Gastroesophageal sphincter (tissue), 4 donors: ENCODE measurements around the gene ATP6V0C. TPM values are rescaled to one million over a fixed set of nuclear protein-coding genes. Genes with fewer than 3 reads are reported as not detected.

Experiments used
- ATAC-seq: fragments of 150-250 bp; one replicate; pipeline ENCODE4 v1.9.1; 2016; ENCODE audit warnings: mild to moderate bottlenecking, moderate library complexity
- H3K27ac ChIP-seq, 4 donors: fragments of 200-600 bp; sonication (generic) in 3 of 4; 1 replicate in 3 of 4; 2 replicates in 1 of 4; pipeline ENCODE4 v1.5.1; 2016 to 2019
- H3K27me3 ChIP-seq: fragments of 200-600 bp; sonication (generic); one replicate; pipeline ENCODE4 v1.5.1; 2019
- H3K36me3 ChIP-seq, 2 donors: fragments of 200-600 bp; sonication (generic); one replicate each; pipeline ENCODE4 v1.5.1; 2019; ENCODE audit warnings: control low read depth in 1 of 2
- H3K4me1 ChIP-seq, 3 donors: fragments of 200-600 bp; sonication (generic); 1 replicate in 2 of 3; 2 replicates in 1 of 3; pipeline ENCODE4 v1.5.1; 2016 to 2019; ENCODE audit warnings: control low read depth in 2 of 3
- H3K4me3 ChIP-seq, 2 donors: fragments of 200-600 bp; sonication (generic); one replicate each; pipeline ENCODE4 v1.5.1; 2019; ENCODE audit warnings: mild to moderate bottlenecking in 1 of 2, moderate library complexity in 1 of 2
- H3K9me3 ChIP-seq, 3 donors: fragments of 200-600 bp; sonication (generic); one replicate each; pipeline ENCODE4 v1.5.1; 2017 to 2019; ENCODE audit warnings: control low read depth in 2 of 3
- EP300 ChIP-seq: sonication (generic); formaldehyde crosslinking; IDR thresholded peaks from one replicate; pipeline ENCODE4 v1.6.1; 2017; ENCODE audit warnings: antibody characterized with exemption, mild to moderate bottlenecking
- POLR2A ChIP-seq, 2 donors: fragments of 450-650 bp; IDR thresholded peaks; one replicate each; pipeline ENCODE4 v1.6.1; 2017; ENCODE audit warnings: antibody characterized with exemption in 2 of 2, mild to moderate bottlenecking in 2 of 2, moderate library complexity in 1 of 2
- POLR2AphosphoS5 ChIP-seq: sonication (generic); formaldehyde crosslinking; IDR thresholded peaks from one replicate; pipeline ENCODE4 v1.6.1; 2017; ENCODE audit warnings: antibody characterized with exemption
- WGBS, 2 donors: methylation state at CpG; one replicate each; pipeline ENCODE4 v1.1.5; 2018; ENCODE audit warnings: low coverage in 1 of 2; 5-methylcytosine and 5-hydroxymethylcytosine counted together
- total RNA-seq, 4 donors: library from RNA; depleted of rRNA; stranded (reverse); fragments of >200 nt; gene quantifications; one replicate each; pipeline ENCODE4 v1.1.0, GENCODE V29; 2016
- TF ChIP-seq, protein P1 (sequence below), 4 experiments: fragments of 200-600 bp in 2 of 4; fragments of 450-650 bp in 2 of 4; sonication (generic) in 1 of 4; IDR thresholded peaks; one replicate each; pipeline ENCODE4 v1.5.1; 2017 to 2019; ENCODE audit warnings: antibody characterized with exemption in 4 of 4, mild to moderate bottlenecking in 2 of 4, moderate library complexity in 2 of 4

Gene ATP6V0C
- total RNA-seq, 4 donors from 2014 or later = 37.5 to 62.2 (median 50.9) TPM

DNA sequence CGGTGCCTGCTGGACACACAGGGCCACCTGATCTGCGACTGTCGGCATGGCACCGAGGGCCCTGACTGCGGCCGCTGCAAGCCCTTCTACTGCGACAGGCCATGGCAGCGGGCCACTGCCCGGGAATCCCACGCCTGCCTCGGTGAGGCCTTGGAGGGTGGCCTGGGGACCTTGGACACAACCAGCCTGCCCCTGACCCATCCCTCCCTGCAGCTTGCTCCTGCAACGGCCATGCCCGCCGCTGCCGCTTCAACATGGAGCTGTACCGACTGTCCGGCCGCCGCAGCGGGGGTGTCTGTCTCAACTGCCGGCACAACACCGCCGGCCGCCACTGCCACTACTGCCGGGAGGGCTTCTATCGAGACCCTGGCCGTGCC lies 41.3 kb upstream of the ATP6V0C start:
- no peak overlapping the region for H3K27ac ChIP-seq
- peaks cover 62% of the 10 kb centered on the region for H3K27me3 ChIP-seq
- WGBS, 2 donors = 100% methylated on average over 3 of the region's 27 CpGs; no CpG with 5 or more reads in 1 of the 2 donors
- peaks cover 0 to 81% (median 50%) of the 10 kb centered on the region in 3 donors for H3K4me1 ChIP-seq
- TF ChIP-seq POLR2A (IDR thresholded peaks at IDR 0.05) = no peak
- no peak for TF ChIP-seq POLR2AphosphoS5
- TF ChIP-seq, protein P1, sequence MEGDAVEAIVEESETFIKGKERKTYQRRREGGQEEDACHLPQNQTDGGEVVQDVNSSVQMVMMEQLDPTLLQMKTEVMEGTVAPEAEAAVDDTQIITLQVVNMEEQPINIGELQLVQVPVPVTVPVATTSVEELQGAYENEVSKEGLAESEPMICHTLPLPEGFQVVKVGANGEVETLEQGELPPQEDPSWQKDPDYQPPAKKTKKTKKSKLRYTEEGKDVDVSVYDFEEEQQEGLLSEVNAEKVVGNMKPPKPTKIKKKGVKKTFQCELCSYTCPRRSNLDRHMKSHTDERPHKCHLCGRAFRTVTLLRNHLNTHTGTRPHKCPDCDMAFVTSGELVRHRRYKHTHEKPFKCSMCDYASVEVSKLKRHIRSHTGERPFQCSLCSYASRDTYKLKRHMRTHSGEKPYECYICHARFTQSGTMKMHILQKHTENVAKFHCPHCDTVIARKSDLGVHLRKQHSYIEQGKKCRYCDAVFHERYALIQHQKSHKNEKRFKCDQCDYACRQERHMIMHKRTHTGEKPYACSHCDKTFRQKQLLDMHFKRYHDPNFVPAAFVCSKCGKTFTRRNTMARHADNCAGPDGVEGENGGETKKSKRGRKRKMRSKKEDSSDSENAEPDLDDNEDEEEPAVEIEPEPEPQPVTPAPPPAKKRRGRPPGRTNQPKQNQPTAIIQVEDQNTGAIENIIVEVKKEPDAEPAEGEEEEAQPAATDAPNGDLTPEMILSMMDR (IDR thresholded peaks at IDR 0.05) = no peak
- TF ChIP-seq EP300 = no peak
- H3K4me3 ChIP-seq = no peak overlapping the region
- no peak for ATAC-seq
- no peaks in the 10 kb centered on the region for H3K36me3 ChIP-seq
- H3K9me3 ChIP-seq = no peaks in the 10 kb centered on the region

DNA sequence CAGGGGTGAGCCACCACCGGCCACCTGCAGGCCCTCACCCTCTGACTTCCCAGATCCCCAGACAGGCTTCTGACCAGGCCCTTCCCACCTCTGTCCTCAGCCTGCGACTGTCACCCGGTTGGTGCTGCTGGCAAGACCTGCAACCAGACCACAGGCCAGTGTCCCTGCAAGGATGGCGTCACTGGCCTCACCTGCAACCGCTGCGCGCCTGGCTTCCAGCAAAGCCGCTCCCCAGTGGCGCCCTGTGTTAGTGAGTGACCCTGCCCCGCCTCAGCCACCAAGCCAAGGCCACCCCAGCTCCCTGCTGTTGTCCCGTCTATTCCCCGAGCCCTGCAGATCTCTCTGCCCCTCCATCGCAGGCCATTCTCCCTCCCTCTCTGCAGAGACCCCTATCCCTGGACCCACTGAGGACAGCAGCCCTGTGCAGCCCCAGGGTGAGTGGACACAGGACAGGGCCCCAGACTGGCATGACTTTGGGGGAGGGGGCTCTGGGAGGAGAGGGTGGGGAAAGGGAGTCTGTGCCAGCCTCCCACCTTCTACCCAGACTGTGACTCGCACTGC lies 40.8 kb upstream of the ATP6V0C start:
- ATAC-seq = no peak
- peaks cover 58% of the 10 kb centered on the region for H3K27me3 ChIP-seq
- TF ChIP-seq POLR2A (IDR thresholded peaks at IDR 0.05) = no peak
- no peaks in the 10 kb centered on the region for H3K9me3 ChIP-seq
- no peak overlapping the region for H3K4me3 ChIP-seq
- 85 to 100% methylated on average over 4 to 5 of the region's 14 CpGs for WGBS, 2 donors
- H3K4me1 ChIP-seq = peaks cover 0 to 76% (median 50%) of the 10 kb centered on the region in 3 donors
- no peak overlapping the region for H3K27ac ChIP-seq
- no peaks in the 10 kb centered on the region for H3K36me3 ChIP-seq

DNA sequence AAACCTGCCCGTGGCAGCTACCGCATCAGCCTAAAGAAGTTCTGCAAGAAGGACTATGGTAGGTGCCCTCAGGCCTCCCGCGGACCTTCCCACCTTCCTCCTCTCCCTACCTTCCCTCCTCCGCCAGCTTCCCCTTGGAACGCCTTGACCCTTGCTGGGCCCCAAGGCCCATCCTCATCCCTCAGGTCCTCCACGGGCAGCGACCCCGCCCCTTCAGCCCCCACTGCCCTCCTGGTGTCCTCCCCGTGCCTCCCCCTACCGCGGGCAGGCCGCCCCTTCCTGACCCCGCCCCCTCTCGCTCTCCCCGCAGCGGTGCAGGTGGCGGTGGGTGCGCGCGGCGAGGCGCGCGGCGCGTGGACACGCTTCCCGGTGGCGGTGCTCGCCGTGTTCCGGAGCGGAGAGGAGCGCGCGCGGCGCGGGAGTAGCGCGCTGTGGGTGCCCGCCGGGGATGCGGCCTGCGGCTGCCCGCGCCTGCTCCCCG lies 40.3 kb upstream of the ATP6V0C start:
- H3K9me3 ChIP-seq = no peaks in the 10 kb centered on the region
- H3K4me3 ChIP-seq = peak overlapping the region in 1 of 2 donors; percentile 77
- peaks cover 52% of the 10 kb centered on the region for H3K27me3 ChIP-seq
- TF ChIP-seq, protein P1 (IDR thresholded peaks at IDR 0.05) = no peak
- TF ChIP-seq POLR2AphosphoS5 (no peak), POLR2A (IDR thresholded peaks at IDR 0.05) (no peak), EP300 (no peak)
- H3K27ac ChIP-seq = peak overlapping the region in 1 of 4 donors; percentile 90
- ATAC-seq = no peak
- H3K36me3 ChIP-seq = no peaks in the 10 kb centered on the region
- H3K4me1 ChIP-seq = peaks cover 0 to 71% (median 45%) of the 10 kb centered on the region in 3 donors
- 42% methylated on average over 5 of the region's 49 CpGs; no CpG with 5 or more reads in 1 of the 2 donors for WGBS, 2 donors

DNA sequence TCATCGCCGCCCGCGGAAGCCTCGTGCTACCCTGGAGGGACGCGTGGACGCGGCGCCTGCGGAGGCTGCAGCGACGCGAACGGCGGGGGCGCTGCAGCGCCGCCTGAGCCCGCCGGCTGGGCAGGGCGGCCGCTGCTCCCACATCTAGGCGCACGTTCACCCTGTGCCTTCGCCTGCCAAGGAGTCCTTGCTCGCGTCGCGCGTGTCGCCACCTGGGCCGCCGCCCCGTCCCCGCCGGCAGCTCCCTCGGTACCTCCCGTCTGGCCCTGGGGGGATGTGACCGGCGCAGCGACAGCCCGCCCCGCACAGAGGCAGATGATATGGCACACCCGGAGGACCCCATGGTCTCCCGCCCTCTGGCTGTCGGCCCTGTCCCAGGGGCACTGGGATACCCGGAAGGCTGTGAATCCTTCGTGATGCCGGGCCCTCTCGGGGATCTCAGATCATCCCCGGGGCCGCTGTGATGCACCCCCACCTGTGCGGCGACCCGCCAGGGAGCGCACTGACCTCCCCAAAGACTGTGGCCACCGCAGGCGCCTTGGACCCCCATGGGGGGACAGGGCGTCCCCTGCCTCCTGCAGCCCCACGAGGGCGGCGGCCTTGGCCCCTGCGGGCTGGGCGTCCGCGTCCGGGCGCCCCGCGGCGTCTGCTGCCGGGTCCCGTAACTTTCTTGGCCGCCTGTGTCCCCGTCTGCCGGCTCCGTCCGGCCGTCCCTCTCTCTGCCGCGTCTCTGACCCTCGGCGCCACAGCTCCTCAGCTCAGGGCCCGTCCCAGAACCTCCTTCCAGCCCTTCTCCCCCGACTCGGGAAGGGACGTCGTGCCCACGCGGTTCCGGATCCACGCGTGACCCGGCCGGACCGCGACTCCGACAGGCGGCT lies 39.5 kb upstream of the ATP6V0C start:
- peak overlapping the region; percentile 66 to 77 for H3K4me3 ChIP-seq
- no peaks in the 10 kb centered on the region for H3K9me3 ChIP-seq
- peaks cover 45% of the 10 kb centered on the region for H3K27me3 ChIP-seq
- no peaks in the 10 kb centered on the region for H3K36me3 ChIP-seq
- TF ChIP-seq, protein P1 (IDR thresholded peaks at IDR 0.05) = peak in 3 of 4 experiments; percentile 28 to 62 (median 35)
- TF ChIP-seq POLR2A (IDR thresholded peaks at IDR 0.05) (no peak), EP300 (no peak)
- peak; percentile 60 for ATAC-seq
- H3K4me1 ChIP-seq = peaks cover 0 to 63% (median 38%) of the 10 kb centered on the region in 3 donors
- H3K27ac ChIP-seq = peak overlapping the region; percentile 48 to 90 (median 83)
- WGBS, 2 donors = no CpG with 5 or more reads among the region's 100 CpGs

DNA sequence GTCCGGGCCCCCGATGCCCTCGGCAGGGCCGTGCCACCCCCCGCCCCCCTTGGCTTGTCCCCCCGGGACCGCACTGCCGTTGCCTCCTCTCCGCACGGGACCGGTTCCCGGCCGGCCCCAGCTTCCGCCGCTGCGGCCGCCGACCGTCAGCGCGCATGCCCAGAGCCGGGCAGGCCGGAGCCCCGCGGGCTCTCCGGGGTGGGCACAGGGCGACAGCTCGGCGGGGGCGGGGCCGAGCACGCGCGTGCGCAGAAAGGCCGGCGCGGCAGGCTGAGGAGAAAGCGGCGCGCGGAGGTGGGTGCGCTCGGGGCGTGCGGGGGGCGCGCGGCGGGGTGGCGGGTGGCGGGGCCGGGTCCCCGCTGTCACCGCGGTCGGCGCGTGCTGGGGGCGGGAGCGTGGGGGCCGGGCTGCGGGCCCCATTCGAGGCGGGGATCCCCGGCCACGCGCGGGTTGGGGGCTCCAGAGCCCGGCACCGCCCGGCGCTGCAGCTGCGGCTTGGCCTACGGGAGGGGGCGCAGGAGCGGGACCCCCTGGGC lies 38.8 kb upstream of the ATP6V0C start, which contains the start of gene TBC1D24:
Gene TBC1D24 (plus strand): TSS at position 251 of the 536 bp plus-strand sequence. CDS start 21,022 bp downstream, outside the sequence.
- peak within 1 kb of the TSS; percentile 48 to 90 (median 83) for H3K27ac ChIP-seq
- WGBS, 2 donors = no CpG with 5 or more reads among the region's 77 CpGs

More for the DNA sequence above, 38.8 kb upstream of the ATP6V0C start, which contains the start of gene TBC1D24:
- Histone ChIP-seq H3K36me3 (no peaks in the 10 kb centered on the region), H3K4me3 (peak within 1 kb of the TSS; percentile 66 to 77), H3K9me3 (no peaks in the 10 kb centered on the region), H3K27me3 (peaks cover 38% of the 10 kb centered on the region), H3K4me1 (peaks cover 0 to 58% (median 34%) of the 10 kb centered on the region in 3 donors)
- TF ChIP-seq POLR2AphosphoS5 (peak; percentile 70), POLR2A (IDR thresholded peaks at IDR 0.05) (peak; percentile 67 to 73)
- TF ChIP-seq, protein P1 (IDR thresholded peaks at IDR 0.05) = no peak
- ATAC-seq = peak; percentile 92
